GM19240 (cell line): ENCODE data around the gene PRDX4.
"Not testable (repeated sequence)": the region's sequence is repeated elsewhere in the genome, so short reads cannot be mapped to it uniquely, and the experiment has no call there.

Experiments used
- DNase-seq: peaks from one replicate; pipeline ENCODE4 v3.0.0; 2011; ENCODE audit warnings: low spot score; ENCODE audit not compliant: insufficient read length

The PRDX4 gene

GRCh38 chrX:23673108-23673507 is 5.8 kb downstream of the PRDX4 start:
- no peak for DNase-seq

DNA sequence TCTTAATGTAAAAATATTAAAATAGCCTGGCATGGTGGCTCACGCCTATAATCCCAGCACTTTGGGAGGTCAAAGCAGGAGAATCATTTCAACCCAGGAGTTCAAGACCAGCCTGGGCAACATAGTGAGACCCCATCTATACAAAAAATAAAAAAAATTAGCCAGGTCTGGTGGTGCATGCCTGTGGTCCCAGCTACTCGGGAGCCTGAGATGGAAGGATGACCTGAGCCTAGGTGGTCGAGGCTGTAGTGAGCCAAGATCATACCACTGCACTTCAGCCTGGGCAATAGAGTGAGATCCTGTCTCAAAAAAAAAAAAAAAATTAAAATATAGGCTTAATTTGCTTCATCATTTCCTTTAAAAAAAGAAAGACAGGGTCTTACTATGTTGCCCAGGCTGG is 9.2 kb downstream of the PRDX4 start:
- DNase-seq: not testable (repeated sequence)

GRCh38 chrX:23692166-23692565 is 24.9 kb downstream of the PRDX4 start:
- DNase-seq: no peak

- peak; percentile 16 for DNase-seq
These were observed 27.3 kb downstream of the PRDX4 start for GRCh38 chrX:23694606-23695005.

- no peak for DNase-seq
These were observed 32.4 kb downstream of the PRDX4 start for GRCh38 chrX:23699636-23700194.

- no peak for DNase-seq
These were observed 37.4 kb downstream of the PRDX4 start for GRCh38 chrX:23704673-23705206.

- DNase-seq: no peak
These were observed 37.9 kb downstream of the PRDX4 start for GRCh38 chrX:23705235-23705634.

- DNase-seq: no peak
These were observed 52.9 kb downstream of the PRDX4 start for GRCh38 chrX:23720117-23720677.

DNA sequence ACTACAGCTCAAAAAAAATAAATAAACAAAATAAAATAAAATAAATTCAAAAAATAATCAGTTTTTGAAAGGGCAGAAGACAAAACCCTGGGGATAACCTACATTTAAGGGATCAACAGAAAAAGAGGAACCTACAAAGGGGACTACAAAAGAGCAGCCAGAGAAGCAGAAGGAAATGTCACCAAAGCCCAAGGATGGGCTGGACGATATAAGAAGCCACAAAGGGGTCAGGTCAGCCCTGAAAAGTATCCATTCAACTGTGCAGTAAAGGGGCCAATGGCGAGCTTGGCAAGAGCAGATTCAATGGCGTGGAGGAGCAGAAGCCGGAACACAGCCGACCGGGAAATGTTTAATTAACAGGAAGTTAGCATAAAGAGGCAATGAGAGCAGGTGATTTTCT is 58.9 kb downstream of the PRDX4 start:
- no peak for DNase-seq

- no peak for DNase-seq
These were observed 59.9 kb downstream of the PRDX4 start for GRCh38 chrX:23727206-23727605.

- DNase-seq: no peak
These were observed 61.9 kb downstream of the PRDX4 start for GRCh38 chrX:23729214-23729613.

- no peak for DNase-seq
These were observed 64.7 kb downstream of the PRDX4 start for GRCh38 chrX:23731951-23732350.

DNA sequence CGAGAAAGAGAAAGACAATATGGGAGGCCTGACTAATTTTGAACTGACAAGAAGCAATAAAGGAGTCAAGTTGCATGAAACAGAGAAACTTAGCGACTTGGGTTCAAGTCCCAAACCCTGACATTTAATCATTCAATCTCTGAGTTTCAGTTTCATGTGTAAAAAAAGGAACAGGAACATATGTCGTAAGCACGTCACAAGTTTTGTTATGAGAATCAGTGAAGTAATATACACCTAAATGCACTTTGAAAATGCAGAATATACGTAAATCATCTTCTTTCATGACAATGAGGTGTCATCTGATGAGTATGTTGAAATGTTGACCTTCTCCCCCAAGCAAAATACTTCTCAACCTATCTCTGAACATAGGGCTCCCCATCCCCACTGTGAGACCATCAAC is 65.4 kb downstream of the PRDX4 start:
- no peak for DNase-seq
